HG03103 (cell line): Measurements from ENCODE around the gene PGAM5.

ENCODE experiments used
- ATAC-seq: cut with Tn5 transposase; IDR thresholded peaks from one replicate; pipeline ENCODE4 v1.9.1; 2021; ENCODE audit warnings: low read depth; ENCODE audit not compliant: unreplicated experiment

The PGAM5 gene

DNA sequence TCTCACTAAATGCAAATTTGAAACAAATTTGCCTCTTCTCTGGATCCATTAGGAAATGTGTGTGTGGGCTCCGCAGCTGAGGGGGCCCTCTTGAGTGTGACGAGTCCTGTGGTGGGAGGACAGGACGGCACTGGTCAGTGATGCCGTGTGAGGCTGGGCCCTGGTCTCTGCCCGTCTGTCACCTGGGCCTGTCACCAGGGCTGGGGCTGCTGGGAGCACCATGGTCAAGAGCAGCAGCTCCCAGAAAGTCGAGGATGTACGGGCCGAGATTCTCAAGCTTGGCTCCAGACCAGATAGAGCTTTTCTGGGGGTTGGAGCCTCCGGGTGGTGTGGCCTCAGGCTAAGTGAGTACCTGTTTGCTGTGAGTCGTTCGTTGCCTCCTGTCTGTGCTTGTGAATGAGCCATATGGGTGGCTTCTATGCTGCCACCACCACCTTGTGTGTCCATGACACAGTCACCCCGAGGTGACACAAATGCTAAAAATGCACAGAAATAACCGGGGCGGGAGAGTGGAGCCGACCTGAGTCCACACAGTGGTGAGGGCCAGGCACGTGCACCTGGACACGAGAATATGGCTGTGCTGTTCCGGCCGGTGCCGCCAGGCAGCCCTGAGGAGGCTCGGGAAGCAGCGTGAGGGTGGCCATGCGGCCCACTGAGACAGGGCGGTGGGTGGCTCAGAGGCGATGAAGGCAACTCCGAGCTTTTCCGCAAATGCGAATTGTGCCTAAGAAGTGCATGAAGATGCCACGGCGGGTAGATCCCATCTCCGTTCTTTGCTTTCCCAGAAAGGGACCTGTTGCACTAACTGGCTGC lies 8.7 kb downstream of the PGAM5 start:
- ATAC-seq = no peak

DNA sequence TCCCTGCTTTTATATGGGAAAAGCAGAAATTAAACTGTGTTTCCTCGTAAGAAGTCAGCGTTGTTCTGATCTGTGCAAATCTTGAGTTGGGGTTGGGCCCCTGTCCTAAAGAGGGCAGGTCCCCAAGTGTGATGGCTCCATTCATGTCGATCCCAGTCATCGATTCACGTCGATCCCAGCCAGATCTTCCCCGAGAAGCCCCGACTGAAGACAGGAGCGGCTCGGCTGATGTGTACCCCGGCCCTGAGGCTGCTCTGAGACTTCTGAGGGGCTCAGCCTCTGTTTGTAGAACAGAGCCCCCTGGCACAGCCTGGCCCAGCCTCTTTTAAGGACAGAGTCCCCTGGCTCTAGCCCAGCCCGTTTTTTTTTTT lies 9.3 kb downstream of the PGAM5 start:
- no peak for ATAC-seq

DNA sequence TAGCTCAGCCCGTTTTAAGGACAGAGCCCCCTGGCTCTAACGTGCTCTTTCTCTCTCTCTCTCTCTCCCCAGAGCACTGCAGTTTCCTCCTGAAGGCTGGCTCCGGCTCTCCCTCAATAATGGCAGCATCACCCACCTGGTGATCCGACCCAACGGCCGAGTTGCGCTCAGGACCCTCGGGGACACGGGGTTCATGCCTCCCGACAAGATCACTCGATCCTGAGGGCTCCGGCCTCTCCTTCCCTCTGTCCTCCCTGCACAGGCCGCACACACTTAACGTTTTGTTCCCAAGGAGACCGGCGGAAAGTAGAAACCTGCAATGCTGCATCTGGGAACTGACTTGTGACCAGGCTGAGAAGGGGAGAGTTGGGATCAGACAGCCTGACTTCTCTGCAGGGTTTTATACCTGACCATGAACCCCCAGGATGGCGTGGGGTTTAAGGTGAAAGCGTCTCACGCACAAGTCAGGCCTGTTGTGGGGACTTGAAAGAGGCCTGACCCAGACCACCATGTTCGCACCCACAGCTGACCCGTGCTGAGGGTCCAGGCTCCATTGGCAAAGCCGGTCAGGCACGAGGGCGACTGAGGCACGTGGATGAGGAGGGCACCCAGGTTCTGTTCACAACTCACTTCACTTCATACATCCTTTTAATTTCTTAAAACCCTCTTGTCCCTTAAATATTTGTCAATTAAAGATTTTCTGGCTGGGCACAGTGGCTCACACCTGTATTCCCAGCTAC lies 10.1 kb downstream of the PGAM5 start:
- no peak for ATAC-seq

DNA sequence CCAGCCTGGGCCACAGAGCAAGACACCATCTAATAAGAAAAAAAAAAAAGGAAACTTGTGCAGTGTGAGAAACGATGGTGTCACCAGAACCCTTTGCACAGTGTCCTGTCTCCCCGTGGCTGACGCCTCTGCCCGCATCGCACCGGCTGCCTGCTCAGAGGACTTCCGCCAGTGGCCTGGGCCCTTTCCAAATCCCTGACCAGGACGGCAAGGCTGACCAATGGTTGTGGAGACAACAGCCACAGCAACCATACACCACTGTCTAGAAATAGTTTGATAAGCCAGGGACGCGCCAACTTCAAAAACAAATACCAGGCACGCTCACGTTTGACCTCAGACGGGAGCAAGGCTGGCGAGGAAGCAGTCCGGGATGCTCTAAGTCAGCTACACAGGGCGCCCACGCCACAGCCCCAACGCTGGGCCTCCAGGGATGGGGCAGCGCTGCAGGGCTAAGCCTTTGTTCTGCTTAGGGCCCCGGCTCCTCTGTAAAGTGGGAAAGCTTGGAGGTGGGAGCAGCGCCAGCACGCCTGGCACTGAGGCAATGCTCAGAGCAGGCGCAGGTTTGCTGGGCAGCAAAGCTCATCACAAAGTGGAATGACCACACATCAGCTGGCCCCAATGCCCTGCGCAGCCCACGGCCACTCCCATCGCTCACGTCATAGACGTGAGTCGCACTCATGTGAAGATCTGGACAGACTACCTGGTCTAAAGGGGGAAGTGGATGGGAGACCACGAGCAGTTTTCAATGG lies 12.5 kb downstream of the PGAM5 start:
- ATAC-seq = no peak

DNA sequence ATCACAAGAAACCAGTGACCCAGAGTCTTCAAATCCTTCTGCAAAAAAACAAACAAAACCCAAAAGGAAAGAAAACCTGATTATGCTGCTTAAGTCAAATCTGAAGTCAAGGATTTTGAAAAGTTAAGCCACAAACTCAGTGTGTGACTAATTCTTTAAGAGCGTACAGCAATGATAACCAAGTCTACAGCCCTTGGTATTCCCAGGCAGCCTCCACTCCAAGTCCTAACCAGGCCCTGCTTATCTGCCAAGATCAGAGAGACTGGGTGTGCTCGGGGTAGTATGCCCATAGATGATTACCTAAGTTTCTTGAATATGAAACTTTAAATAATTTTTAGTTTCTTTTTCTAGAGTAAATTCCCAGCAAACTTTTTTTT lies 13.1 kb downstream of the PGAM5 start:
- ATAC-seq = no peak

DNA sequence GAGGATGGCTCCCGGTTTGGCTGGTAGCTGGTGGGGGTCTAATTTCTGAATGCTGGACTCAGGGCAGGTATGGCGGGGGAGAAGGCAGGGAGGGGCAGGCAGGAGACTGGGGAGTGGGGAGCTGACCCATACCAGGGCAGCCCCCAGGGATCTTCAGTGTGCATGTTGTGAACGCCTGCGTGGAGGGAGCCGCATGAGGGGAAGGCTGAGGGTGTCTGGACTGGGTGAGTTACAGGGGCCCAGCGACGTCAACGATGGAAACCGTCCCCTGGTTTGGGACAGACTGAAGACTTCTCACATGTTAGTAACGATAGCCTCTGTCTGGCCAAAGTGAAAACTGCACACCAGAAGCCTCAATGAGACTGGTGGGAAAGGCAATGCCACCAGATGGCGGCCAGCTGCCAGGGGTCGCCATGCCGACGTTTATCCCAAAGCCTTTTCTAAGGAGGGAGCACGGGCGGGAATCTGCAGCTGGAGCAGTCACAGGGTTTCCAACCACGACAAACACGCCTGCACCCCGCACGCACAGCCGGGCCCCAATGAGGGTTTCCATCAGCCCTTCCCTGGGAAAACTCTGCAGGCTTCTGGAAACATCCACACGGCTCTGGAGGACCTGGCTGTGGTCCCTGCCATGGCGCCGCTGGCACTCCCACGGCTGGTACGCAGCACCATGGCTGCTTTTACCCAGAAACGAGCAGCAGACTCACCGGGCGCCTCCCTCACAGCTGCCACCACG lies 14.0 kb downstream of the PGAM5 start:
- no peak for ATAC-seq

DNA sequence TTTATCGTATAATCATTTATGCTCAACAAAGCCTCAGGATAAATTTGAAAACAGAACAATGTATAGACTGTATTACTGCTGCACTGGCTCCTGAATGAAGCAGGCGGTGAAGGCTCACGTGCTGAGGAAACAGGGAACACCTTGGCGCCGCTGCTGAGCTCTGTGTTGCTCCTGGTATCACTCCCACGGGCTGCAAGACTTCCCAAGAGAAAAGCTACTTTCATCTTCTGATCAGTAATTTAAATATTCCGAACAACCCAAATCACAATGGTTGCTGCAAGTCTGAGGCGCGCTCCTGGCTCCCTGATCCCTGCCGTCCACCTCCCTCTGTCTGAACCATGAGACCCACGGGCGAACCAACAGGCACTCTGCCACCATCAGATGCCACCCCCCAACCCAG lies 15.7 kb downstream of the PGAM5 start:
- no peak for ATAC-seq

DNA sequence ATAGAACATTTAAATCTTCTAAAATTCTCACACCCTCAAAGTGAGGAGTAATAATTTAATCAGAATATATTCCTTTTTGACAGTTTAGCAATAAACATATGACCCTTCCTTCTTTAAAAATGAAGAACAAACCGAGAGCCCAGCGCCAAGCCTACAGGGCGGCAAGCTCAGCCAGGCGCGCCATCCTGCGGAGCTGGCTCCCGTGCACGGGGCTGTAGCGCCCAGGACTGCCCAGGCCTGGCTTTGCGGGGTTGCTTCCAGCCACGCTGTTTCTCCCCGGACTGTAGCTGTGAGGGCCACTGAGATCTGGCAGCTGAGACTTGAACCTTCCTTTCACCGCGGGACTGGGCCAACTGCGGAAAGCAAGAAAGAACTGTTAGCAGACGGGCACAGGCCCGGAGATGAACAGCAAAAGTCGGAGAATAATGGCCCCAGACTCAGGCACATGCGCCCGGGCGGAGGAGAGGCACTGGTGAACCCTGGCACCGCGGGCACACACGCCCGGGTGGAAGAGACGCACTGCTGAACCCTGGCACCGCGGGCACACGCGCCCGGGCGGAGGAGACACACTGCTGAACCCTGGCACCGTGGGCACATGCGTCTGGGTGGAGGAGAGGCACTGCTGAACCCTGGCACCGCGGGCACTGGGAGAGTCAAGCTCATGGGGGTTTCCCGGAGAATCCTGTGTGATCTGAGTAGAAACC lies 16.6 kb downstream of the PGAM5 start:
- ATAC-seq = no peak

DNA sequence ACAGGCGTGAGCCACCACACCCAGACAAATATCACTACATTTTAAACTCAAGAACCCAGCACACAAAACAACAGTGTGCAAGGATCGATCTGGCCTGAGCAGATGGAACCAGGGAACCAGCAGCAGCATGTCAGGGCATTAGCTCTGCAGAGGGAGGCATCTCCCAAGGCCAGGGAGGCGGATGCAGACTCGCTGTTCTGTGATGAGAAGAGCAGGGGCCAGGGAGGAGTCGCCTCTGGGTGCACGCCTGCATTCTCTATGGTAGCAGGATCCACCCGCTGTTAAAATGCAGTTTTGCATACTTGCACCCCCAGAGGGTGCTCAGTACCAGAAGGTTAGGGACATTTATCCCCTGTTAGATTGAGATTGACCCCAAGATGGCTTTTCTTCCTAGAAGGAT lies 17.9 kb downstream of the PGAM5 start:
- no peak for ATAC-seq

DNA sequence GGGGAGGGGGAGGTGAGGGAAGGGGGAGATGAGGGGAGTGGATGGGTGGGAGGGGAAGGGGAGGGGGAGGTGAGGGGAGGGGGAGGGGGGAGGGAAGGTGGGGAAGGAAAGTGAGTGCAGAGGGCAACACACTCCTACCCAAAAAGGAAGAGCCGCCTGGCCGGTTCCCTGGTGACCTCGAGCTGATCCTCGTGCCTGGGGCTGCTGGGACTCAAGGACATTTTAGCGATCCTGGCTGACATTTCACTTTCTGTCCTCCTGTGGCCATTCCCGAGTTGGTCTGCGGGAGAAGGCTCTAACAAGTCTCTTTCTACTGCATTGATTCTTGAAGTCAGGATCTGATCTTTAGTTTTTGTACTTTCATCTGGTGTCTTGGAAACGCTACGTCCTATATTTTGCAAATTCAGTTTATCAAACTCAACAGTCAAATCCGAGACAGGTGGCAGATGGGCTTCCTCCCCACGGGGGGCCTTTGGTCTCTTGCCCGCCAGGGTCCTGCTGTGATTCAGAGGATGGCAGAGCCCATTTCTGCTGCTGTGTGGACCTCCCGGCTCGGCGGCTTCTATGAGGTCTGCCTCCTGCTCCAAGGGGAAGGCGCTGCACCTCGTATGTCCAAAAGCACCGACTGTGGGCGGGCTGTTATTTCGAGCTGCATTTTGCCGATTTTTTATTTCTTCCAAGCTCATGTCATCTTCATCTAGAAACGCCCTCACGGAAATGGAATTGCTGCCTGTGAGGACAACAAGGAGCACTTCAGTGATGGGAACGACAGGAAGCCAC lies 19.1 kb downstream of the PGAM5 start:
- ATAC-seq = no peak

DNA sequence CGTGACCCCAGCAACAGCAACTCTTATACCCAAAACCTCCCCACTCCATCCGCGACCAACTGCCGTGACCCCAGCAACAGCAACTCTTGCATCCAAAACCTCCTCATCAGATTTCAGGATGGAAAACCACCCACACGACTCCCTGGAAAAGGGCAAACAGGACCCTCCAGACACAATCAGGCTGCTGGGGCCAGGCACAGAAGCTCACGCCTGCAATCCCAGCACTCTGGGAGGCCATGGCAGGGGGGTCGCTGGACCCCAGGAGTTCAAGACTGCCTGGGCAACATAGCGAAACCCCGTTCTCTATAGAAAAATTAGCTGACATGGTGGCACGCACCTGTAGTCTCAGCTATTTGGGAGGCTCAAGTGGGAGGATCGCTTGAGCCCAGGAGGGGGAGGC lies 19.7 kb downstream of the PGAM5 start:
- ATAC-seq = no peak

DNA sequence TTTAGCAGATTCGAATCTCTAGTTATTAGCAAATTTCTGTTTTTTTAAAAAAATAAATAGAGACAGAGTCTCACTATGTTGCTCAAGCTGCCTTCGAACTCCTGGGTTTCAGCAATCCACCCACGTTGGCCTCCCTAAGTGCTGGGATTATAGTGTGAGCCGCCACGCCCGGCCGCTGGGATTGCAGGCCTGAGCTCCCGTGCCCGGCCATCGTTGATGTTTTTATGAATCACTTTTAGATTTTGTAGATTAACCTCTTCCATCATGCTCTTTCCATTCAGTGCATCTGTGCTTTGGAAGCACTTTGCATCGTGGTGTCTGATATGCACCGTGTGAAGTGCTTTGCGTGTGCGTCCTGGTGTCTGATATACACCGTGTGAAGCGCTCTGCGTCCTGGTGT lies 20.9 kb downstream of the PGAM5 start:
- ATAC-seq = no peak

DNA sequence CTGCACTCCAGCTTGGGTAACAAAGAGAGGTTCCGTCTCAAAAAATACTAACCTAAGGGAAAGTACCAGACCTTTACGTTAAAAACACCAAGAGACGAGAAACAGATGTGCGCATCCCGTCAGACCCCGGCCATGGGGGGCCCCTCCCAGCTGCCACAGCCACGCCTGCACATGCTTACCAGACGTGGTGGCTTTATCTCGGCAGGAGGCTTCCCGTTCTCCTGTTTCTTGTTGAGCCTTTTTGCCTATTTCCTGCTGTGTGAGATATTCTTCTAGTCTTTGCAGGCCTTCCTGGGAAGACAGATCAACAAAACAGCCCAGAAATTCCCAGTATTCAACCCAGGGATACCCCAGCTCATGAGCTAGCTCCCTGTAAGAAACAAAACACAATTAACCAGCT lies 23.6 kb downstream of the PGAM5 start:
- no peak for ATAC-seq

DNA sequence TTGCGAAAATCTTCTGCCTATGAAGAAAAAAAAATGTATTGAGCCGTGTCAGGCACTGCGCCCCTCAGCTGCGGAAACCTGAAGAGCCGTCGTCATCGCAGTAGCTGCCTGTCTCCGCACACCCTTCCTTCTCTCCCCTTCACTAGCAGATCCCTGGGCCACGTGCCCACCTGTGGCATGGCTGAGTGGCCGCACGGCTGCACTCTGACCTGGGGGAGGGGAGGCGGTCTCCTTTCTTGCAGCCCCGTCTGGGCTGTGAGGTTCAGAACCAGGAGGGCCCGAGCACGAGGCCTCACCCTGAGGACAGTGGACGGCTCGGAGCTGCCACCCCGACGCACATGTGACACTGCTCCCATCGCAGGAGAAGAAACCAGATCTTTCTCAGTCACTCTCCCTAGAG lies 24.9 kb downstream of the PGAM5 start:
- ATAC-seq = no peak

DNA sequence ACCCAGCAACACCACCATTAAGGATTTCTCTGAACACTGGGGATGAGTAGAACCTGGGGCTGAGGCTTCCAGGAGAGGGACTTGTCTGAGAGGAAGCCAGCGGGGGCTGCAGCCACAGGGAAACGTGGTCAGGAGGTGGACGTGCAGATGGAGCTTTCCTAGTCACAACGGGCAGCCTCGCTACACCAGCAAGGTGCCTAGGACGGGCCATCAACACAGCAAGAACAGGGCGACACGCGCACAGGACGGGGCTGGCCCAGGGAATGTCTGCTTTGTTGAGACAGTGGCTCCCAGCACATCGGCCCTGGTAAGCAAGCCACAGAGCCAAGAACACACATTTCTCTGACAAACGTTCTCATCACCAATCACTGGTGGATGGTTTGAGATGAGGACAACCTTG lies 25.7 kb downstream of the PGAM5 start:
- no peak for ATAC-seq

DNA sequence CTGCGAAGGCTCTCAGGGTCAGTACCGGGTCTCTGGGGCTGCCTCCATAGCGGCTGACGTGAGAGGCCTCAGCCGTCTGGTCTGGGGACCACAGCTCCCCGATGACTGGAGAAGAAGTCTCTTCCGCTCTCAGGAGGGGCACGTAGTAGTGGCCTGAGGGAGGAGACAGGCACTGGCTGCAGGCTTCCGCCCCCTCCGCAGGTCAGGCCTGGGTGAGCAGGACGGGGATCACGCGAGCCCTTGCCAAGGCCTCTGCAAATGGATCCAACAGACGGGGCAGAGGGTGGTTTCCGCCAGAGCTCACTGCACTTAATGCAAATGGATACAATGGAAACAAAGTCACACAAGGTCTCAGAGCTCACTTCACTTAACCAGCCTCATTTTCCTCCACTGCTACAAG lies 26.3 kb downstream of the PGAM5 start:
- no peak for ATAC-seq

DNA sequence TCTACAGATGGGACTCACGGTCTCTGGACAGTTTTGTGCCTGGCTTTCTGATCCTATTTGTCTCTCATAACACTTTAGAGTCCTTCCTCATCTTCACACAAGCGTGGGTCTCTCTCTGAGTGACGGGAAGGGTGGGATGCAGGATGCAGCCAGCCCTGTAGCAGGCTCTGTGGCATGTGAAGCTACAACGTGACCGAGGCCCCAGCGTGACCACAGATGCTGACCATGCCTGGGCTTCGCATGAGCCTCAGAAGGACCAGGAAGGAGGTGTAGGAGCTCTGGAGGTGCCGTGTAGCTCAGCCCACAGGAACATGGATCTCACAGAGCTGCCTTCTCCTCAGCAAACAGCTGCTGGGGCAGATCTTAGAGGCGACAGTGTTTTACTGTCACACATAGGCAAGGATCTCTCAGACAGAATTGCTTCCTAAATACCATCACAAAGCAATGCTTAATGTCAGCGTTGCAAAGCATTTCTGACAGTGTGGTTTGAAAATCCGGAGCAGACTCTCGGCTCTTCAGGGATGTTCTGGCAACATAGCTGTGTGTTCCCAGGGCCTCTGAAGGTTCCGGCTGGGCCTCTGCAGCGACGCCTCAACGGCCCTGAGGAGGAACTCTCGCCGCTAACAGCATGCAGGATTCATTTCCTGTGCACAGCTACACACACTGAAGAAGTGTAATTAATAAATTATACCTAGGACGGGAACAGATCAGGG lies 29.1 kb downstream of the PGAM5 start:
- no peak for ATAC-seq

DNA sequence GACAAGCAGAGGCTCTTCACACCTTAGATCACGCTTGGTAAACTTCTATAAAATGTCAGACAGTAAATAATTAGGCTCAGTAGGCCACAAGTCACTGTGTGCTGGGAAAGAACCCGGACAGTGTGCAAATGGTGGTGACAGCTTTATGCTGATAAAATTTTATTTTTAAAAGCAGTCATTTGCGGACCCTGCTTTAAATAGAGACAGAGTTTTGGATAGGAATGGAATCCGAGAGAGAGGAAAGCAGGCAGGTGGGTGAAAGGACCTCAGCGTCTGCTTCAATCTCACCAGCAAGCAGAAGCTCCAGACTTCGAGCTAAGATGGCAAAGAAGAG lies 29.6 kb downstream of the PGAM5 start:
- no peak for ATAC-seq

DNA sequence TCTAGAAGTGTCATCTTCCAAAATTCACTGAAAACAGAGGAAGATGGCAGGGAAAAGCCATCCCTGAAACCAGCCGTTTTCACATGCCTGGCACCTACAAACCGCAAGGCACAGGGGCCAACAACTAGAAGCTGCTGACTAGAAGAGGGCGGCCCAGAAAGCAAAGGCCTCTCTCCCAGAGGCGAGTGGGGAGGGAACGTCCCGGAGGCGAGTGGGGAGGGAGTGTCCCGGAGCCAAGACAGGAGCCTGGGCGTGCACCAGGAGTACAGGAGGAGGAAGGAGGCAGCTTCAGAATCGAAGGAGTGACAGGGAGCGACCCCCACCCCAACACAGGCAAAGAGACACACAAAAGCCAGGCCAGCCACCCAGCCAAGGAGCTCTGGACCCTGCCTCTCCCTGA lies 30.0 kb downstream of the PGAM5 start:
- ATAC-seq = no peak
